HG03521 (cell line): ENCODE data around the gene HSF4.

Experiments
- ATAC-seq: cut with Tn5 transposase; IDR thresholded peaks from one replicate; pipeline ENCODE4 v1.9.1; 2021; ENCODE audit warnings: mild to moderate bottlenecking, moderate library complexity; ENCODE audit not compliant: unreplicated experiment

Gene HSF4

GRCh38 chr16:67198238-67198734 lies 33.7 kb downstream of the HSF4 start:
- no peak for ATAC-seq

- no peak for ATAC-seq
Observed at GRCh38 chr16:67199011-67199807, 34.7 kb downstream of the HSF4 start, which contains the start of gene ELMO3. Gene ELMO3, plus strand, starts transcription at chr16:67199131. Its CDS starts 196 bp downstream, at chr16:67199327.

GRCh38 chr16:67199808-67200198 lies 35.3 kb downstream of the HSF4 start:
- no peak for ATAC-seq

- no peak for ATAC-seq
Observed at GRCh38 chr16:67200491-67200890, 35.9 kb downstream of the HSF4 start.

GRCh38 chr16:67201411-67202345 lies 37.1 kb downstream of the HSF4 start:
- ATAC-seq = no peak

- no peak for ATAC-seq
Observed at GRCh38 chr16:67202426-67202825, 37.9 kb downstream of the HSF4 start.

GRCh38 chr16:67202956-67203493 lies 38.5 kb downstream of the HSF4 start:
- no peak for ATAC-seq

- no peak for ATAC-seq
Observed at GRCh38 chr16:67204076-67204475, 39.5 kb downstream of the HSF4 start.

- ATAC-seq = no peak
Observed at GRCh38 chr16:67206129-67206837, 41.7 kb downstream of the HSF4 start.

- ATAC-seq = no peak
Observed at GRCh38 chr16:67206838-67207248, 42.3 kb downstream of the HSF4 start.

GRCh38 chr16:67207249-67208091 lies 42.9 kb downstream of the HSF4 start:
- ATAC-seq = no peak

GRCh38 chr16:67208154-67208896 lies 43.8 kb downstream of the HSF4 start:
- ATAC-seq = no peak

- no peak for ATAC-seq
Observed at GRCh38 chr16:67209565-67209964, 45.0 kb downstream of the HSF4 start.

- no peak for ATAC-seq
Observed at GRCh38 chr16:67210069-67210937, 45.8 kb downstream of the HSF4 start.

GRCh38 chr16:67211674-67212073 lies 47.1 kb downstream of the HSF4 start:
- no peak for ATAC-seq

GRCh38 chr16:67212766-67213165 lies 48.2 kb downstream of the HSF4 start:
- ATAC-seq = no peak

- no peak for ATAC-seq
Observed at GRCh38 chr16:67213197-67214019, 48.9 kb downstream of the HSF4 start.
